Astrocyte (in vitro differentiated cells and primary cell): ENCODE results near the gene TAS2R5.

Source experiments
- CTCF ChIP-seq: IDR thresholded peaks from 2 replicates; pipeline ENCODE4 v1.5.1; 2011; ENCODE audit warnings: low read depth, mild to moderate bottlenecking, inconsistent platforms, low read length, moderate library complexity; ENCODE audit not compliant: insufficient read depth
- EZH2 ChIP-seq: IDR thresholded peaks from 2 replicates; pipeline ENCODE4 v1.6.1; 2012; ENCODE audit warnings: mild to moderate bottlenecking, low read length, inconsistent platforms; ENCODE audit not compliant: insufficient read depth

GRCh38 chr7:141748396-141748795 lies 41.6 kb upstream of the TAS2R5 start:
- TF ChIP-seq CTCF (no peak), EZH2 (no peak)
